ENCODE data around the gene SLC38A11.
"Not testable (repeated sequence)": the region's sequence is repeated elsewhere in the genome, so short reads cannot be mapped to it uniquely, and the experiment has no call there.

- TF ChIP-seq CTCF (IDR thresholded peaks at IDR 0.05); TCF7L2 (IDR thresholded peaks at IDR 0.05; ENCODE audit: low read depth, low read length); POLR2AphosphoS5 (IDR thresholded peaks at IDR 0.05; ENCODE audit: low read depth, low read length): not testable (repeated sequence)
These were observed 25.4 kb upstream of the SLC38A11 start for GRCh38 chr2:164980688-164981087.
